Astrocyte (in vitro differentiated cells and primary cell): ENCODE results near the gene TOX3. TPM values are rescaled to one million over a fixed set of nuclear protein-coding genes. Genes with fewer than 3 reads are reported as not detected.

Experiments used
- DNase-seq: peaks from one replicate; pipeline ENCODE4 v3.0.0-alpha.2; 2010; ENCODE audit warnings: low read depth
- FAIRE-seq: peaks from 2 replicates; lab custom pipeline; 2011; peaks lifted over from hg19 to GRCh38; lab: Jason Lieb, UNC
- H2AFZ ChIP-seq: 2 replicates; pipeline ENCODE4 v1.6.0; 2012; ENCODE audit warnings: low read depth, low read length, inconsistent platforms
- H3K27ac ChIP-seq: 2 replicates; pipeline ENCODE4 v1.5.1; 2011; ENCODE audit warnings: low read depth, low read length, inconsistent platforms
- H3K27me3 ChIP-seq: 2 replicates; pipeline ENCODE4 v1.6.0; 2011; ENCODE audit warnings: low read length, inconsistent platforms; ENCODE audit not compliant: insufficient read depth
- H3K36me3 ChIP-seq: 2 replicates; pipeline ENCODE4 v1.5.1; 2011; ENCODE audit warnings: low read length, inconsistent platforms; ENCODE audit not compliant: insufficient read depth
- H3K4me1 ChIP-seq: 2 replicates; pipeline ENCODE4 v1.5.1; 2011; ENCODE audit warnings: low read length, inconsistent platforms; ENCODE audit not compliant: insufficient read depth
- H3K4me2 ChIP-seq: 2 replicates; pipeline ENCODE4 v1.6.0; 2012; ENCODE audit warnings: low read length, inconsistent platforms
- H3K4me3 ChIP-seq: 2 replicates; pipeline ENCODE4 v1.5.1; 2011; ENCODE audit warnings: low read depth, mild to moderate bottlenecking, low read length, inconsistent platforms; ENCODE audit not compliant: insufficient read depth
- H3K79me2 ChIP-seq: 2 replicates; pipeline ENCODE4 v1.6.0; 2012; ENCODE audit warnings: mild to moderate bottlenecking, low read length, inconsistent platforms; ENCODE audit not compliant: insufficient read depth
- H3K9ac ChIP-seq: 2 replicates; pipeline ENCODE4 v1.6.0; 2012; ENCODE audit warnings: mild to moderate bottlenecking, low read length, inconsistent platforms
- H3K9me3 ChIP-seq: 2 replicates; pipeline ENCODE4 v1.5.1; 2012; ENCODE audit warnings: low read depth, mild to moderate bottlenecking, low read length, inconsistent platforms; ENCODE audit not compliant: insufficient read depth
- H4K20me1 ChIP-seq: 2 replicates; pipeline ENCODE4 v1.6.0; 2012; ENCODE audit warnings: low read length, inconsistent platforms; ENCODE audit not compliant: insufficient read depth
- H3K27ac Mint-ChIP-seq: one replicate; pipeline ENCODE4 v1.8.0; 2021; ENCODE audit warnings: mild to moderate bottlenecking, mixed read lengths; ENCODE audit not compliant: unreplicated experiment
- H3K27me3 Mint-ChIP-seq: one replicate; pipeline ENCODE4 v1.8.0; 2021; ENCODE audit warnings: low read depth, mixed read lengths; ENCODE audit not compliant: unreplicated experiment
- H3K36me3 Mint-ChIP-seq: one replicate; pipeline ENCODE4 v1.8.0; 2021; ENCODE audit warnings: low read depth, mixed read lengths; ENCODE audit not compliant: unreplicated experiment
- H3K4me1 Mint-ChIP-seq: one replicate; pipeline ENCODE4 v1.8.0; 2021; ENCODE audit warnings: low read depth, mixed read lengths; ENCODE audit not compliant: unreplicated experiment
- H3K4me3 Mint-ChIP-seq: one replicate; pipeline ENCODE4 v1.8.0; 2021; ENCODE audit warnings: mild to moderate bottlenecking, moderate library complexity, mixed read lengths; ENCODE audit not compliant: unreplicated experiment
- H3K9me3 Mint-ChIP-seq: one replicate; pipeline ENCODE4 v1.8.0; 2021; ENCODE audit warnings: mild to moderate bottlenecking, mixed read lengths; ENCODE audit not compliant: unreplicated experiment
- CTCF ChIP-seq: IDR thresholded peaks from 2 replicates; pipeline ENCODE4 v1.5.1; 2011; ENCODE audit warnings: low read depth, mild to moderate bottlenecking, inconsistent platforms, low read length, moderate library complexity; ENCODE audit not compliant: insufficient read depth
- EZH2 ChIP-seq: IDR thresholded peaks from 2 replicates; pipeline ENCODE4 v1.6.1; 2012; ENCODE audit warnings: mild to moderate bottlenecking, low read length, inconsistent platforms; ENCODE audit not compliant: insufficient read depth
- total RNA-seq: library from RNA; stranded (reverse); gene quantifications from 2 replicates; pipeline ENCODE4 v1.2.1, GENCODE V29; 2021

TOX3 gene
- total RNA-seq, 1 donor from 2014 or later, result 2.3 TPM

GRCh38 chr16:52562770-52563169 is 15.8 kb upstream of the TOX3 start:
- no peaks in the 10 kb centered on the region for H3K9me3 ChIP-seq
- no peak overlapping the region for H3K4me2 ChIP-seq
- no peak overlapping the region for H3K4me3 Mint-ChIP-seq
- H3K27me3 Mint-ChIP-seq, result peaks cover 5% of the 10 kb centered on the region
- H2AFZ ChIP-seq, result no peak overlapping the region
- no peaks in the 10 kb centered on the region for H4K20me1 ChIP-seq
- H3K27ac ChIP-seq, result no peak overlapping the region
- no peaks in the 10 kb centered on the region for H3K4me1 ChIP-seq
- no peaks in the 10 kb centered on the region for H3K36me3 Mint-ChIP-seq
- no peak for TF ChIP-seq CTCF
- no peak for TF ChIP-seq EZH2
- H3K36me3 ChIP-seq, result no peaks in the 10 kb centered on the region
- H3K27me3 ChIP-seq, result no peaks in the 10 kb centered on the region
- no peaks in the 10 kb centered on the region for H3K79me2 ChIP-seq
- FAIRE-seq (no peak), DNase-seq (no peak)
- peaks cover 1% of the 10 kb centered on the region for H3K9me3 Mint-ChIP-seq
- H3K27ac Mint-ChIP-seq, result no peak overlapping the region
- no peak overlapping the region for H3K9ac ChIP-seq
- H3K4me3 ChIP-seq, result no peak overlapping the region
- H3K4me1 Mint-ChIP-seq, result no peaks in the 10 kb centered on the region

- Mint-ChIP-seq H3K36me3 (no peaks in the 10 kb centered on the region), H3K27ac (no peak overlapping the region), H3K27me3 (peaks cover 5% of the 10 kb centered on the region), H3K4me1 (no peaks in the 10 kb centered on the region), H3K4me3 (no peak overlapping the region), H3K9me3 (peaks cover 1% of the 10 kb centered on the region)
- no peaks in the 10 kb centered on the region for H3K27me3 ChIP-seq
- H3K9ac ChIP-seq, result no peak overlapping the region
- no peak overlapping the region for H3K4me3 ChIP-seq
- H3K9me3 ChIP-seq, result no peaks in the 10 kb centered on the region
- H4K20me1 ChIP-seq, result no peaks in the 10 kb centered on the region
- no peak overlapping the region for H2AFZ ChIP-seq
- TF ChIP-seq CTCF (no peak), EZH2 (no peak)
- no peaks in the 10 kb centered on the region for H3K79me2 ChIP-seq
- DNase-seq, result no peak
- no peaks in the 10 kb centered on the region for H3K36me3 ChIP-seq
- H3K27ac ChIP-seq, result no peak overlapping the region
- no peak for FAIRE-seq
- H3K4me2 ChIP-seq, result no peak overlapping the region
- H3K4me1 ChIP-seq, result no peaks in the 10 kb centered on the region
Observed at GRCh38 chr16:52561910-52562741, 15.2 kb upstream of the TOX3 start.

GRCh38 chr16:52558448-52558847 is 11.5 kb upstream of the TOX3 start:
- Histone ChIP-seq H3K36me3 (no peaks in the 10 kb centered on the region), H3K9me3 (no peaks in the 10 kb centered on the region), H2AFZ (no peak overlapping the region), H3K27me3 (no peaks in the 10 kb centered on the region), H3K9ac (no peak overlapping the region), H3K79me2 (no peaks in the 10 kb centered on the region), H4K20me1 (no peaks in the 10 kb centered on the region), H3K27ac (no peak overlapping the region), H3K4me1 (no peaks in the 10 kb centered on the region), H3K4me3 (no peak overlapping the region), H3K4me2 (no peak overlapping the region)
- DNase-seq, result no peak
- peaks cover 5% of the 10 kb centered on the region for H3K27me3 Mint-ChIP-seq
- H3K4me1 Mint-ChIP-seq, result no peaks in the 10 kb centered on the region
- no peak overlapping the region for H3K4me3 Mint-ChIP-seq
- FAIRE-seq, result no peak
- H3K36me3 Mint-ChIP-seq, result no peaks in the 10 kb centered on the region
- no peak for TF ChIP-seq EZH2
- TF ChIP-seq CTCF, result no peak
- H3K9me3 Mint-ChIP-seq, result no peaks in the 10 kb centered on the region
- H3K27ac Mint-ChIP-seq, result no peak overlapping the region
